Renal cortical epithelial cell (primary cell): ENCODE data around the gene NCAPH2. TPM values are rescaled to one million over a fixed set of nuclear protein-coding genes. Genes with fewer than 3 reads are reported as not detected.
A peak's percentile ranks its signal among the peaks of the same experiment; 100 is the strongest.

Experiments
- DNase-seq: peaks from one replicate; pipeline ENCODE4 v3.0.0-alpha.2; 2011; ENCODE audit warnings: low read depth
- total RNA-seq: library from RNA; depleted of rRNA; stranded (reverse); fragments of >200 nt; gene quantifications from 2 replicates; pipeline ENCODE4 v1.2.3, GENCODE V29; 2014

The NCAPH2 gene
- total RNA-seq, 1 donor from 2014 or later, result 16.7 TPM

GRCh38 chr22:50546326-50547262 is 38.6 kb downstream of the NCAPH2 start:
- DNase-seq, result no peak

GRCh38 chr22:50547263-50547985 is 39.4 kb downstream of the NCAPH2 start:
- no peak for DNase-seq

GRCh38 chr22:50548040-50548920 is 40.3 kb downstream of the NCAPH2 start:
- no peak for DNase-seq

GRCh38 chr22:50548921-50549790 is 41.1 kb downstream of the NCAPH2 start:
- DNase-seq, result no peak

- no peak for DNase-seq
Measured at GRCh38 chr22:50550395-50550794, 42.4 kb downstream of the NCAPH2 start.

- DNase-seq, result no peak
Measured at GRCh38 chr22:50551160-50551752, 43.2 kb downstream of the NCAPH2 start.

GRCh38 chr22:50553310-50553709 is 45.3 kb downstream of the NCAPH2 start:
- DNase-seq, result no peak

GRCh38 chr22:50556703-50557102 is 48.7 kb downstream of the NCAPH2 start:
- DNase-seq, result no peak

- DNase-seq, result no peak
Measured at GRCh38 chr22:50560034-50560433, 52.0 kb downstream of the NCAPH2 start.

GRCh38 chr22:50561401-50562358 is 53.7 kb downstream of the NCAPH2 start:
- DNase-seq, result no peak

GRCh38 chr22:50562523-50563412 is 54.7 kb downstream of the NCAPH2 start, which contains the start of gene SYCE3:
SYCE3 (minus strand) TSS chr22:50562919; CDS start chr22:50556405, 6,514 bp downstream.
- DNase-seq, result peak; percentile 80

GRCh38 chr22:50563413-50564160 is 55.6 kb downstream of the NCAPH2 start:
- no peak for DNase-seq

- DNase-seq, result no peak
Measured at GRCh38 chr22:50564289-50564688, 56.3 kb downstream of the NCAPH2 start.

GRCh38 chr22:50567721-50568252 is 59.8 kb downstream of the NCAPH2 start:
- no peak for DNase-seq

GRCh38 chr22:50568626-50569025 is 60.6 kb downstream of the NCAPH2 start:
- DNase-seq, result peak; percentile 23

- DNase-seq, result peak; percentile 20
Measured at GRCh38 chr22:50569041-50569459, 61.0 kb downstream of the NCAPH2 start.
